BLaER1 treated with 17β-estradiol and CSF1 and Interleukin-3, amounts not matched to agents 10 nM and 100 nM (cell line): ENCODE measurements around the gene ASPHD1.
"Not testable (repeated sequence)": the region's sequence is repeated elsewhere in the genome, so short reads cannot be mapped to it uniquely, and the experiment has no call there.

Experiments used
- H3K27ac ChIP-seq, 11 experiments: shearing (Covaris generic); formaldehyde crosslinking; 2 replicates each; pipeline ENCODE4 v1.8.1; 2022
- H3K27me3 ChIP-seq, 11 experiments: shearing (Covaris generic); formaldehyde crosslinking; 2 replicates each; pipeline ENCODE4 v1.8.1; 2022
- H3K36me3 ChIP-seq, 11 experiments: shearing (Covaris generic); formaldehyde crosslinking; 2 replicates each; pipeline ENCODE4 v1.8.1; 2022
- H3K4me1 ChIP-seq, 10 experiments: shearing (Covaris generic); formaldehyde crosslinking; 2 replicates each; pipeline ENCODE4 v1.8.1; 2022
- H3K4me2 ChIP-seq, 11 experiments: shearing (Covaris generic); formaldehyde crosslinking; 2 replicates each; pipeline ENCODE4 v1.8.1; 2022
- H3K4me3 ChIP-seq, 10 experiments: shearing (Covaris generic); formaldehyde crosslinking; 2 replicates each; pipeline ENCODE4 v1.8.1; 2022
- H3K9ac ChIP-seq, 11 experiments: shearing (Covaris generic); formaldehyde crosslinking; 2 replicates each; pipeline ENCODE4 v1.8.1; 2022
- H3K9me3 ChIP-seq, 11 experiments: shearing (Covaris generic); formaldehyde crosslinking; replicated peaks in 1 of 11; 2 replicates each; pipeline ENCODE4 v1.8.1; 2022
- H4K20me1 ChIP-seq, 11 experiments: shearing (Covaris generic); formaldehyde crosslinking; 2 replicates each; pipeline ENCODE4 v1.8.1; 2022
- Cebpa-rat ChIP-seq, 11 experiments: shearing (Covaris generic); IDR thresholded peaks; 2 replicates each; pipeline ENCODE4 v1.8.1; 2022

ASPHD1 gene

DNA sequence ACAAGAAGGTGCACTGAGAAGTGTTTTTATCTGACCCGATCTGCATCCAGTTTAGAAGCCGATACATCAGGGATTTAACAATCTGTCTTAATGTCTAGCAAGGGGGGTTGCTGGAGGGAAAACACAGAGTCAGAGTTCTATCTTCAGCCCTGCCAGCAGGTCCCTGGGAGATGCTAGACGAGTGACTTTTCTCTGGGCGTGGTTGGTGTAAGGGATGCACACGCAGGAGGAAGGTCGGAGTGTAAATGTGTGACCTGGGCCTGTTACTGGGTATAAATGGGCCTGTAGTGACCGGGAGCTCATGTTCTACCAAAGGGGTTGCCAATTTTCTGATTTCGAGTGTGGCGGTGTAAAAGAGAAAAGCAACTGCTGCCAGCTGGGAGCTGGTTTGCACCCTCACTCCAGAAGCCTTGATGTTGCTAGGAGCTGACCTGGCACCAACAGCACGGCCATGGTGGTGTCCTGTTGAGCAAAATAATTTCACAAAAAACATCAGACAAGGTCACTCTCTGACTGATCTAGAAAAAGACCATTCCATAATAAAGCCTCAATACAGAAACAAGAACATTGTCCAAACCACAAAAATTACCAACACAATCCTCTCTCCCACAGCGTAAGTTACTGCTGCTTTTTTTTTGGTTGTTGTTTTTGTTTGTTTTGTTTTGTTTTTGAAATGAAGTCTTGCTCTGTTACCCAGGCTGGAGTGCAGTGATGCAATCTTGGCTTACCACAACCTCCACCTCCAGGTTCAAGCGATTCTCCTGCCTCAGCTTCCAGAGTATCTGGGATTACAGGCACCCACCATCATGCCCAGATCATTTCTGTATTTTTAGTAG is 27.0 kb downstream of the ASPHD1 start:
- Histone ChIP-seq H4K20me1 (peaks cover 6 to 33% (median 17%) of the 10 kb centered on the region in 11 experiments; a peak in 12 of 22 replicates), H3K4me3 (peak overlapping the region; percentile 78 to 100 (median 96)), H3K36me3 (peaks cover 12 to 20% (median 16%) of the 10 kb centered on the region in 11 experiments; a peak in 21 of 22 replicates), H3K27me3 (no peaks in the 10 kb centered on the region), H3K4me2 (peak overlapping the region; percentile 89 to 99 (median 97)), H3K9me3 (no peaks in the 10 kb centered on the region), H3K9ac (peak overlapping the region; percentile 79 to 92 (median 90); a peak in 19 of 22 replicates), H3K4me1 (peaks cover 28 to 38% (median 33%) of the 10 kb centered on the region in 10 experiments), H3K27ac (peak overlapping the region in 8 of 11 experiments; percentile 79 to 91 (median 85); a peak in 14 of 22 replicates)
- TF ChIP-seq Cebpa-rat (IDR thresholded peaks at IDR 0.05) = 0 out of 22 replicates have a peak, but pooled peaks of 1 of the 11 experiments have one; percentile 20

DNA sequence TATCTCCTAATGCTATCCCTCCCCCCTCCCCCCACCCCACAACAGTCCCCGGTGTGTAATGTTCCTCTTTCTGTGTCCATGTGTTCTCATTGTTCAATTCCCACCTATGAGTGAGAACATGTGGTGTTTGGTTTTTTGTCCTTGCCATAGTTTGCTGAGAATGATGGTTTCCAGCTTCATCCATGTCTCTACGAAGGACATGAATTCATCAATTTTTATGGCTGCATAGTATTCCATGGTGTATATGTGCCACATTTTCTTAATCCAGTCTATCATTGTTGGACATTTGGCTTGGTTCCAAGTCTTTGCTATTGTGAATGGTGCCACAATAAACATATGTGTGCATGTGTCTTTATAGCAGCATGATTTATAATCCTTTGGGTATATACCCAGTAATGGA is 31.5 kb downstream of the ASPHD1 start:
- not testable (repeated sequence) for H3K9ac ChIP-seq, H4K20me1 ChIP-seq, H3K4me2 ChIP-seq, H3K27ac ChIP-seq, H3K36me3 ChIP-seq, H3K27me3 ChIP-seq, H3K9me3 ChIP-seq, H3K4me3 ChIP-seq
- peaks cover 12 to 18% (median 15%) of the 10 kb centered on the region in 10 experiments for H3K4me1 ChIP-seq

DNA sequence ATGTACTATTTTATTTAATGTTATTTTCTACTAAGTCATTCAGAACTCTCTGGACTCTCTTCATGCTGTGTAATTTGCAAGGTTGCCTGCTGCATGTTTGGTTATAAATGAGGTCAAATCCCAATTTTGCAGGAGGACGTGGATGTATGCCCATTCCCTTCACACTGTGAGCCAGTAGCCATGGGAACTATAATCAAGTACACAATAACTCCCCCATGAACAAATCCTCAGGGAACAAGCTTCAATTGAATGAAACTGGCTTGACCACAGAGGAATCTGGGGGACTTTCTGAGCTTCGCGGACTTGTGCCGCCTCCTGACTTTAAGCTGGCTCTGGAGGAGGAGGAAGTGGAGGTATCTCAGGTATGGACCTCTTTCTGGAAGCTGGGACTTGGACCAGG is 40.4 kb downstream of the ASPHD1 start:
- TF ChIP-seq Cebpa-rat (IDR thresholded peaks at IDR 0.05) = no peak
- Histone ChIP-seq H3K27me3 (no peaks in the 10 kb centered on the region), H3K4me3 (no peak overlapping the region), H3K36me3 (no peaks in the 10 kb centered on the region), H4K20me1 (no peaks in the 10 kb centered on the region), H3K4me1 (0 out of 20 replicates have a peak, but pooled peaks cover 0 to 8% (median 0%) of the 10 kb centered on the region in 10 experiments), H3K4me2 (no peak overlapping the region), H3K9ac (no peak overlapping the region), H3K9me3 (peaks cover 0 to 10% (median 5%) of the 10 kb centered on the region in 11 experiments; a peak in 5 of 22 replicates), H3K27ac (no peak overlapping the region)

DNA sequence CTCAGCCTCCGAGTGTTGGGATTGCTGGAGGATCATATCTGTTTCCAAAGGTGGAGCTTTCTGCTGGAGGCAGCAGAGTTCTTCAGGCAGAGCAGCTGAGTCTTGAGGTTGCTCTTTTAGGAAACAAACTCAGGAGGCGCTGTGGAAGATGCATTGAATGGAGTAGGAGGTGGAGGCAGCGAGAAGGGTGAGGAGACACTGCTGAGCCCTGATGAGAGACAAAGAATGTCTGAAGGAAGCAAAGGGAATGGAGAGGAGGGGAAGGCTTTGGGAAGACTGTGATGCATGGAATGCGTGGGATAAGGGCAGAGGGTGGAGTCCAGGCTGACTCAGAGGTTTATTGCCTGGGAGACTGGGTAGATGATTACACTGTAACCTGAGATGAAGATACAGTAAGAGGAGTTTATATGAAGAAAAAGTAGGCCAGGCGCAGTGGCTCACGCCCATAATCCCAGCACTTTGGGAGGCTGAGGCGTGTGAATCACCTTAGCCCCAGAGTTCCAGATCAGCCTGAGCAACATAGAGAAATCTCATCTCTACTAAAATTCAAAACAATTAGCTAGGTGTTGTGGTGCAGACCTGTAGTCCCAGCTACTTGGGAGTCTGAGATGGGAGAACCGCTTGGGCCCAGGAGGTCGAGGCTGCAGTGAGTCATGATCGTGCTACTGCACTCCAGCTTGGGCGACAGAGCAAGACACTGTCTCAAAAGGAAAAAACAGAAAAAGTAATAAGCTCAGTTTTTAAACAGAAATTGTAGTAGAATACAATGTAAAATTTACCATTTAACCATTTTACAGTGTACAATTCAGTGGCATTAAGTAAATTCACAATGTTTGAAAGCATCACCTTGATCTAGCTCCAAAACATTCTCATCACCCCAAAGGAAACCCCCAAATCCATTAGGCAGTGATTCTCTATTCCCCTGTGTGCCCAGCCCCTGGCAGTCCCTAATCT is 43.8 kb downstream of the ASPHD1 start:
- Histone ChIP-seq H3K27me3 (no peaks in the 10 kb centered on the region), H3K27ac (no peak overlapping the region), H3K36me3 (no peaks in the 10 kb centered on the region), H3K4me1 (0 out of 20 replicates have a peak, but pooled peaks cover 0 to 8% (median 0%) of the 10 kb centered on the region in 10 experiments), H3K9me3 (peaks cover 0 to 19% (median 6%) of the 10 kb centered on the region in 11 experiments; a peak in 9 of 22 replicates), H3K9ac (no peak overlapping the region), H3K4me3 (no peak overlapping the region), H4K20me1 (no peaks in the 10 kb centered on the region), H3K4me2 (no peak overlapping the region)
- TF ChIP-seq Cebpa-rat (IDR thresholded peaks at IDR 0.05) = no peak

DNA sequence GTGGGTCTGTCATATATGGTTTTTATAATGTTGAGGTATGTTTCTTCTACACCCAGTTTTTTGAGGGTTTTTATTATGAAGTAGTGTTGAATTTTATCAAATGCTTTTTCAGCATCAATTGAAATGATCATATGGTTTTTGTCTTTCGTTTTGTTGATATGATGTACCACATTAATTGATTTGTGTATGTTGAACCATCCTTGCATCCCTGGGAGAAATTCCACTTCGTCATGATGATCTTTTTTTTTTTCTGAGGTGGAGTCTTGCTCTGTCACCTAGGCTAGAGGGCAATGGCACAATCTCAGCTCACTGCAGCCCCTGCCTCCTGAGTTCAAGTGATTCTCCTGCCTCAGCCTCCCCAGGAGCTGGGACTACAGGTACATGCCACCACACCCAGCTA is 47.6 kb downstream of the ASPHD1 start:
- Histone ChIP-seq H3K36me3 (no peaks in the 10 kb centered on the region; a peak in 1 of 22 replicates), H3K27me3 (no peaks in the 10 kb centered on the region), H3K4me3 (no peak overlapping the region), H3K4me1 (0 out of 20 replicates have a peak, but pooled peaks cover 0 to 6% (median 0%) of the 10 kb centered on the region in 10 experiments), H3K9me3 (peaks cover 18 to 31% (median 21%) of the 10 kb centered on the region in 11 experiments; a peak in 20 of 22 replicates), H3K9ac (no peak overlapping the region), H3K27ac (no peak overlapping the region), H4K20me1 (no peaks in the 10 kb centered on the region), H3K4me2 (no peak overlapping the region)
- TF ChIP-seq Cebpa-rat (IDR thresholded peaks at IDR 0.05) = no peak

DNA sequence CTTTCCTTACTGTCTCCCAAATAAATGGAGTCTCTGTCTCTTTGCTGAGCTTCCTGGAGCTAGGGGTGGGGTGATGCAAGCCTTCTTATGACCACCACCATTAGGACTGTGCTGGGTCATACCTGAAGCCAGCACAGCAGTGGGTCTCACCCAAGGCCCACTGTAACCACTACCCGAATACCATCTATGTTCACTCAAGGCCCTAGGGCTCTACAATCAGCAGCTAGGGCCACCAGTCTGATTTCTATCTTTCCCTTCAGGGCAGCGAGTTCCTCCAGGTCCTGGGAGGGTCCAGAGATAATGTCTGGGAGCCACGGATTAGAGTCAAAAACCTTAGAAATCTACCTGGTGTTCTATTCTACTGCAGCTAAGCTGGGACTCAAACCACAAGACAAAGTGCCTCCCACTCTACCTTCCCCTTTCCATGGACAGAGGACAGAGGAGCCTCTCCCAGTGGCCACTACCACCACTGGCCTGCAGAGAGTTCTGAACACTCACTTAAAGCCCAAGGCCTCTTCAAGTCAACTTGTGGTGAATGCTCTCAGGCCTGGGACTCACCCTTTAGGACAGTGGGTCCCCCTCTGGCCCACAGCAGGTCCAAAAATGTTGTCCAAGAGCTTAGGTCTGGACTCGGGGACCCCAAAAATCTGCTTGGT is 50.6 kb downstream of the ASPHD1 start:
- no peaks in the 10 kb centered on the region for H3K27me3 ChIP-seq
- no peaks in the 10 kb centered on the region; a peak in 1 of 22 replicates for H3K36me3 ChIP-seq
- H3K27ac ChIP-seq = no peak overlapping the region
- no peak overlapping the region for H3K4me2 ChIP-seq
- no peak overlapping the region for H3K4me3 ChIP-seq
- H3K9me3 ChIP-seq = peaks cover 18 to 31% (median 21%) of the 10 kb centered on the region in 11 experiments; a peak in 20 of 22 replicates
- no peaks in the 10 kb centered on the region for H3K4me1 ChIP-seq
- H4K20me1 ChIP-seq = no peaks in the 10 kb centered on the region
- TF ChIP-seq Cebpa-rat (IDR thresholded peaks at IDR 0.05) = no peak
- H3K9ac ChIP-seq = no peak overlapping the region

DNA sequence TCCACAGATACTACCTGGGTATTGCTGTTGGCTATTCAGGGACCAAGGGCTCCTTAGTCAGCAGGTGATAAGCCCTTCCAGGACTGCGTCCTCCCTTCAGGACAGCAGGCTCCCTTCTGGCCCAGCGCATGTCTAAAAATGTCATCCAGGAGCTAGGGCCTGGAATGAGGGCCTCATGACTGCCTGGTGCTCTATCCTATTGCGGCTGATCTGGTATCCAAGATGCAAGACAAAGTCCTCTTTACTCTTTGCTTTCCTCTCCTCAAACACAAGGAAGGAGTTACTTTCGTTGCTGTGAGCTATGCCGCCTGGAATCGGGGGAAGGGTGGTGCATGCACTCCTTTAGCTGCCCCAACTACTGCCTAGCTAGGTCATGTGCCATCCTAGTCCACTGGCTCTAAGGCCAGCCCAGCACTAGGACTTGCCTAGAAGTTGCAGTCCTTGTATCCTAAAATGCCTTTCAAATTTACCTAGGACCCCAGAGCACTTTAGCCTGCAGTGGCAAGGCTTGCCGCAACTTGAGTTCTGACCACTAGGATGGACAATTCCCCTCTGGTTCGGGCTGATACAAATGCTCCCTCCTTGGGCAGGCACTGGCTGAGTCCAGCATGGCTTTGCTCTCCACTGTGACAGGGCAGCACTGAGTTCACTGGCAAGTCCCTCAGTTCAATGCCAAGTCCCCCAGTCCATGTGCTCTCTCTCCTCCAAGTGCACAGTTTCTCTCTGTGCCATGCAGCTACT is 51.5 kb downstream of the ASPHD1 start:
- Histone ChIP-seq H3K4me1 (no peaks in the 10 kb centered on the region), H3K4me3 (no peak overlapping the region), H3K9me3 (peaks cover 18 to 31% (median 21%) of the 10 kb centered on the region in 11 experiments; a peak in 20 of 22 replicates), H3K4me2 (no peak overlapping the region), H3K9ac (no peak overlapping the region), H3K27ac (no peak overlapping the region), H3K27me3 (no peaks in the 10 kb centered on the region), H3K36me3 (no peaks in the 10 kb centered on the region; a peak in 1 of 22 replicates), H4K20me1 (no peaks in the 10 kb centered on the region)
- no peak for TF ChIP-seq Cebpa-rat (IDR thresholded peaks at IDR 0.05)
